HG03060 (cell line): ENCODE data around the gene PHF1.

ENCODE experiments used
- ATAC-seq: cut with Tn5 transposase; IDR thresholded peaks from one replicate; pipeline ENCODE4 v1.9.1; 2021; ENCODE audit warnings: low read depth, moderate number of reproducible peaks; ENCODE audit not compliant: unreplicated experiment

PHF1 gene

DNA sequence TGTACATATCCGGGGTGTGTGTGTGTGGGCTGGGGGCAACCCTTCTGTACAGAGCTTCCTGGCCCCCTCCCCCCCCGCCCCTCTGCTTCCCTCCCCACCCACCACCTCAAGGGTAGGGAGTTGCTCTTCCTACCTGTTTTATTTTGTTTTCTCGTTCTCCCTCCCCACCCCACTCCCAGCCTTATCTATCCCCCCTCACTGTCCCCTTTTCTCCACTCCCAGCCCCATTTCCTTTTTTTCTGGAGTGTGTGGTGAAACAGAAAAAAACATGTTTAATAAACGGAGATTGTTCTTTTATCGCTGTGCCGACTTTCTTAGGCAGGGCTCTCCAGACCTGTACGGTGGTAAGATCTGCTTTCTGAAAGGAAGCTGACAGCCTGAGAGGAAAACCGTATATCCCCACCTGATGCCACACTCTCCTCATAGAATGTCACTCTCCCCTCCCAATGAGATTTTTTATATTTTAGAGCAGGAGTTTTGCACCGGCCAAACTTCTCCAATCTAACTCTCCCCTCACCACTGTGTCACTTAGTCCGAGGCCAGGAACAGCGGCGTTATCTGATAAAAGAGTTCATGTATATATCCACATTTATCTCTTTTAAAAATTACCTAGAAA, 42.7 kb downstream of the PHF1 start:
- no peak for ATAC-seq

DNA sequence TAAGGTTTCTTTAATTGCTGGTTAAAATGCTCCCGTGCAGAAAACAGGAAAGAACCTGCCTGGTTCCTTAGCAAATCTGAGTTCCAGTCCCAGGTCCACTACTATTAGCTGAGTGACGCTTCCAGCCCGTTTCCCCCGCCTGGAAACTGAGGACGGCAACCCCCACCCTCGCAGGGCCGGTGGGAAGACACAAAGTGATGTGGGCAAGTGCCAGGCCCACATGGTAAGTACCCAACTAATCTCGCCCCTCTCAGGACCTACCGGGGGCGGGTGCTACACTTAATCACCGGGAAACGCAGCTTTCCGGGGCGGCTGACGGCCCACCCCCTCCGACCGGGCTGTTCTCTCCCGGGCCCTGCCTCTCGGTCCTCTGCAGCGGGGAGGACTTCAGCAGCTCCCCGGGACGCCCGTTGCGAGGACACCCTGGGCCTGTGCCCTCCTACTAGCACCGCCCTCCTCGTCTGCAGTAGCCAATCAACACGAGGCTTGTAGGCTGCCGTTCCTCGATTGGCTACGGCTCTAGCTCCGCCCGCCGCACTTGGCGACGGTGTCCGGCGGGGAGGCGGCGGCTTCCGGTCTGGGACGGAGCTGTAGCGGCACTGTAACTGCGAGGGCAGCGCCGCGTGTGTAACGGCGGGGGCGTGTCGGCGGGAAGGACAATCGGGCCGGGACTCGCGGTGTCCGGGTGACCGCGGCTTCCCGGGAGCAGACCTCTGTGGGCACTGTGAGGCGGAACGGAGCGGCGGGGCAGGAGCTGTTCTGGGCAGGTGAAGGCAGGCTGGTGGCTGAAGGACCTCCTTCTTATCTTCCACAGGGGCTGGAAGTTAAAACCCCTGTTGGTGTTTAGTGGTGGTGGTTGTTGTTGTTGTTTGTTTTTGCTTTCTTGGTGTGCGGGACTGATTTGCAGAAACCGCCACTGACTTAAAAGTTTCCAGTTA, 43.5 kb downstream of the PHF1 start, which contains the start of gene ZBTB9:
Gene ZBTB9 (plus strand): TSS at position 568 of the 938 bp plus-strand sequence. CDS start 525 bp downstream, outside the sequence.
- peak; percentile 82 for ATAC-seq

DNA sequence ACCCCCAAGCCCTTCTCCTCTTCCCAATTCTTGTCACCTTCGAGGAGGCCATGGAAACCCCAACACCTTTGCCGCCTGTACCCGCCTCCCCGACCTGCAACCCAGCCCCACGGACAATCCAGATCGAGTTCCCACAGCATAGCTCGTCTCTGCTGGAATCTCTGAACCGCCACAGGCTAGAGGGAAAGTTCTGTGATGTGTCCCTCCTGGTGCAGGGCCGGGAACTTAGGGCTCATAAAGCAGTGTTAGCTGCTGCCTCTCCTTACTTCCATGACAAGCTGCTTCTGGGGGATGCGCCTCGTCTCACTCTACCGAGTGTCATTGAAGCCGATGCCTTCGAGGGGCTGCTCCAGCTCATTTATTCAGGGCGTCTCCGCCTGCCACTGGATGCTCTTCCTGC, 44.2 kb downstream of the PHF1 start:
- no peak for ATAC-seq

DNA sequence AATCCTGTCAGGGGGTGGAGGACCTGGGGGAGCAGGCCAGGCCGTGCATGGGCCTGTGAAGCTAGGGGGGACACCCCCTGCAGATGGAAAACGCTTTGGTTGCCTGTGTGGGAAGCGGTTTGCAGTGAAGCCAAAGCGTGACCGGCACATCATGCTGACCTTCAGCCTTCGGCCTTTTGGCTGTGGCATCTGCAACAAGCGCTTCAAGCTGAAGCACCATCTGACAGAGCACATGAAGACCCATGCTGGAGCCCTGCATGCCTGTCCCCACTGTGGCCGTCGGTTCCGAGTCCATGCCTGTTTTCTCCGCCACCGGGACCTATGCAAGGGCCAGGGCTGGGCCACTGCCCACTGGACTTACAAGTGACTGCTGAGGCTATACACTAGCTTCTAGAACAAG, 45.3 kb downstream of the PHF1 start:
- ATAC-seq, result no peak

DNA sequence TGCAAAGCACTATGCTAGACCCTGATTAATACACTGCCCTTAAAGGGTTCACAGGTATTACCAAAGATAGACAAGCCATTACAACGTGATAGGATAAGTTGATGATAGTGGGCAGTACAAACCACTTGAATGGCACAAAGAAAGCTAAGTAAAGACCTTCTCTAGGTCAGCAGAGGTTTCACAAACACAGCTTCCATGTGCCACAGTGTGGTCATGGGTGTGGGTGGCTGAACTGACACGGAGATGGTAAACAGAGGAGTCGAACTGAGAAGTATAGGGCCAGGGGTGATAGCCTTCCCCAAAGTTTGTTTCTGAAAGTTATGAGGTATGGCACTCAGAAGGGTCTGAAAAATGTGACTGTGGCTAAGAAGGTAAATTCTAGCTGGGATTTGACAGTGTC, 47.9 kb downstream of the PHF1 start:
- no peak for ATAC-seq

DNA sequence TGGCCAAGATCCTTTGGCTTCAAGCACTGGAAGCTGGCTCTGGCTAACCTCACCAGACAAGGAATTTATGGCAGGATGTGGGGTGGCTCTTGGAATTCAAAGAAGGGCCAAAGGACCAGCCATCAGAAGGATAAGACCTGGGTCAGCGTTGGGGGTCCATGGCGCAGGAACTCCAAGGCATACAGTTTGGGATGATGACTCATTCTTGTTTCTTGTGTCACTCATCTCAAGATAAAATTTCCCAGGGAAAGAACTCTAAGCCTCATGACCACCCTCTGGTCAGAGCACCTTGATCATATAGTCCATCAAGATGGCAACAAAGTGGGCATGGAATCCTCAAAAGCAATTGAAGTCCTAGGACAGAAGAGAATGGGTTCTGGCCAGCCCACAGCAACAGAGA, 48.4 kb downstream of the PHF1 start:
- no peak for ATAC-seq
